OCI-LY3 (cell line): ENCODE measurements around the gene UBN1.

ENCODE experiments used
- H2AFZ ChIP-seq: fragments of 200-600, 300-600 bp; shearing (Covaris generic); 2 replicates; pipeline ENCODE4 v1.6.0; 2014; ENCODE audit warnings: antibody characterized with exemption, low read depth, low read length
- H3K27ac ChIP-seq: fragments of 200-600, 300-600 bp; sonication (generic); 2 replicates; pipeline ENCODE4 v1.5.1; 2014; ENCODE audit warnings: mild to moderate bottlenecking, low read length, moderate library complexity, mixed read lengths
- H3K27me3 ChIP-seq: fragments of 200-600, 300-600 bp; sonication (generic); 2 replicates; pipeline ENCODE4 v1.6.1; 2014; ENCODE audit warnings: low read depth, low read length, mixed read lengths
- H3K36me3 ChIP-seq: fragments of 200-600, 300-600 bp; sonication (generic); replicated peaks from 2 replicates; pipeline ENCODE3; 2014; ENCODE audit warnings: low read depth, low read length, mixed read lengths
- H3K4me1 ChIP-seq: fragments of 300-600, 200-600 bp; sonication (generic); 2 replicates; pipeline ENCODE4 v1.6.1; 2014; ENCODE audit warnings: low read length, mixed read lengths
- H3K4me2 ChIP-seq: fragments of 200-600, 300-600 bp; sonication (generic); 2 replicates; pipeline ENCODE4 v1.6.1; 2014; ENCODE audit warnings: low read length, mixed read lengths
- H3K4me3 ChIP-seq: fragments of 300-600, 200-600 bp; sonication (generic); 2 replicates; pipeline ENCODE4 v1.5.1; 2014; ENCODE audit warnings: antibody characterized with exemption, mild to moderate bottlenecking, low read length, moderate library complexity
- H3K79me2 ChIP-seq: fragments of 300-600, 200-600 bp; shearing (Covaris generic); 2 replicates; pipeline ENCODE4 v1.6.1; 2014; ENCODE audit warnings: mild to moderate bottlenecking, low read length, mixed read lengths
- H3K9ac ChIP-seq: fragments of 300-600, 200-600 bp; shearing (Covaris generic); 2 replicates; pipeline ENCODE4 v1.6.0; 2014; ENCODE audit warnings: mild to moderate bottlenecking, low read length, moderate library complexity
- H3K9me3 ChIP-seq: fragments of 200-600, 300-600 bp; shearing (Covaris generic); 2 replicates; pipeline ENCODE4 v1.6.1; 2014; ENCODE audit warnings: low read length, mixed read lengths; ENCODE audit not compliant: insufficient read depth
- H4K20me1 ChIP-seq: fragments of 200-600, 300-600 bp; sonication (generic); 2 replicates; pipeline ENCODE4 v1.6.1; 2016; ENCODE audit warnings: low read length, mixed read lengths; ENCODE audit not compliant: insufficient read depth
- EZH2phosphoT487 ChIP-seq: fragments of 200-600 bp; shearing (Covaris generic); IDR thresholded peaks from 2 replicates; pipeline ENCODE4 v1.6.1; 2018; ENCODE audit warnings: antibody characterized with exemption, mixed run types, low read depth
- TF ChIP-seq, protein P1 (sequence below): fragments of 200-600, 300-600 bp; sonication (generic); IDR thresholded peaks from 2 replicates; pipeline ENCODE4 v1.5.1; 2014; ENCODE audit warnings: antibody characterized with exemption, low read length, low read depth

The UBN1 gene

DNA sequence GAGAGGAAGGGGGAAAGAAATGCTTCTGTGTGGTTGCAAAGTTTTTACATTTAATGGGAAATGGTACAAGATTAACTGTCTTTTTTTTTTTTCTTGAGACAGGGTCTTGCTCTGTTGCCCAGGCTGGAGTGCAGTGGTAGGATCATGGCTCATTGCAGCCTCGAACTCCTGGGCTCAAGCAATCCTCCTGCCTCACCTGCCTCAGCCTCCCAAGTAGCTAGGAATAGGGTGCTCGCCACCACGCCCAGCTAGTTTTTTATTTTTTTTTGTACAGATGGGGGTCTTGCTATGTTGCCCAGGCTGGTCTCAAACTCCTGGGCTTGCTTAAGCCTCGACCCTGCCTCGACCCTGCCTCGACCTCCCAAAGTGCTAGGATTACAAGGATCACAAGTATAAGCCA is 41.0 kb upstream of the UBN1 start:
- Histone ChIP-seq H3K9me3 (no peaks in the 10 kb centered on the region), H3K36me3 (peaks cover 14% of the 10 kb centered on the region)
- TF ChIP-seq, protein P1, sequence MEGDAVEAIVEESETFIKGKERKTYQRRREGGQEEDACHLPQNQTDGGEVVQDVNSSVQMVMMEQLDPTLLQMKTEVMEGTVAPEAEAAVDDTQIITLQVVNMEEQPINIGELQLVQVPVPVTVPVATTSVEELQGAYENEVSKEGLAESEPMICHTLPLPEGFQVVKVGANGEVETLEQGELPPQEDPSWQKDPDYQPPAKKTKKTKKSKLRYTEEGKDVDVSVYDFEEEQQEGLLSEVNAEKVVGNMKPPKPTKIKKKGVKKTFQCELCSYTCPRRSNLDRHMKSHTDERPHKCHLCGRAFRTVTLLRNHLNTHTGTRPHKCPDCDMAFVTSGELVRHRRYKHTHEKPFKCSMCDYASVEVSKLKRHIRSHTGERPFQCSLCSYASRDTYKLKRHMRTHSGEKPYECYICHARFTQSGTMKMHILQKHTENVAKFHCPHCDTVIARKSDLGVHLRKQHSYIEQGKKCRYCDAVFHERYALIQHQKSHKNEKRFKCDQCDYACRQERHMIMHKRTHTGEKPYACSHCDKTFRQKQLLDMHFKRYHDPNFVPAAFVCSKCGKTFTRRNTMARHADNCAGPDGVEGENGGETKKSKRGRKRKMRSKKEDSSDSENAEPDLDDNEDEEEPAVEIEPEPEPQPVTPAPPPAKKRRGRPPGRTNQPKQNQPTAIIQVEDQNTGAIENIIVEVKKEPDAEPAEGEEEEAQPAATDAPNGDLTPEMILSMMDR = no peak
- TF ChIP-seq EZH2phosphoT487 = no peak

DNA sequence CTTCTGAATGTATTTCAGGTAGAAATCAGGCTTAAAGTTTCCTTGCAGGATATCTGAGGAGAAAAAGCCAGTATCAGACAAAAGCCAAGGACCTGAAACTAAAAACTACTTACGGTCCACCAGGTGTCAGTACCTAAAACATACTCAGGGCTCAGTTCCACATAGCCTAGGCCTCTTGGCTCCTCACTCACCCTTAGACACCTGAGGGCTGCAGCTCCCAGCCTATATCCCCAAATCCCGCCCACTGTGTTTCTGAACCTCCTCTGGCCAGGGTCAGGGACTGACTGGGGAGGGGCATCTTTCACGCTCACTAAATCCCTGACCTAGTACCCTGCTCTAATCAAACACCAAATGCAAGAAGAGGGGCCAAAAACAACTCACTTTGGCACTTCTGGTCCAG is 36.0 kb upstream of the UBN1 start:
- Histone ChIP-seq H3K27me3 (no peaks in the 10 kb centered on the region), H3K4me2 (no peak overlapping the region), H3K9ac (no peak overlapping the region), H3K4me3 (no peak overlapping the region), H3K27ac (no peak overlapping the region), H2AFZ (no peak overlapping the region), H4K20me1 (no peaks in the 10 kb centered on the region), H3K36me3 (peaks cover 43% of the 10 kb centered on the region), H3K9me3 (no peaks in the 10 kb centered on the region), H3K79me2 (no peaks in the 10 kb centered on the region), H3K4me1 (no peaks in the 10 kb centered on the region)
- TF ChIP-seq, protein P1 = no peak
- no peak for TF ChIP-seq EZH2phosphoT487

More for the DNA sequence above, 41.0 kb upstream of the UBN1 start:
- H4K20me1 ChIP-seq = no peaks in the 10 kb centered on the region
- H3K4me1 ChIP-seq = peaks cover 15% of the 10 kb centered on the region
- no peak overlapping the region for H3K4me2 ChIP-seq
- no peaks in the 10 kb centered on the region for H3K79me2 ChIP-seq
- no peak overlapping the region for H3K9ac ChIP-seq
- H3K27ac ChIP-seq = no peak overlapping the region
- H3K27me3 ChIP-seq = no peaks in the 10 kb centered on the region
- no peak overlapping the region for H2AFZ ChIP-seq
- no peak overlapping the region for H3K4me3 ChIP-seq

DNA sequence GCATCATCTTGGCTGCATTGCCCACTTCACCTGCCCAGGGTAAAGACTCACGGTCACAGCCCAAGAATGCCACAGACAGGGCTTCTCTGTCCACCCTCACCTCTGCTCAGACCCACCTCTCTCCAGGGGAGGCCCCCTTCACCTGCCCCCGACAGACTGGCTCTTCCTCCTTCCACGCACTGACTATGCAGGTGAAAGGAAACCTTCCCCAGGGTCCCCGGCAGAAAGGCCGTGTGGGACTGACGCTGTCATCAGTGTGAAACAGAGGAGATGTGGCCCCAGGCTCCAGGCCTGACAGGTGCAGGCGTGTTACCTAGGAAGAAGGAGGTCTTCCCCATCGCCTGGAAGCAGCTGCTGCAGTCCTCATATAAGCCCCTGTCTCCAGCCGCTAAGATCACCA is 35.5 kb upstream of the UBN1 start:
- H3K9ac ChIP-seq = no peak overlapping the region
- no peaks in the 10 kb centered on the region for H3K79me2 ChIP-seq
- no peak overlapping the region for H2AFZ ChIP-seq
- no peak overlapping the region for H3K4me3 ChIP-seq
- no peaks in the 10 kb centered on the region for H3K27me3 ChIP-seq
- TF ChIP-seq, protein P1 = no peak
- no peaks in the 10 kb centered on the region for H3K9me3 ChIP-seq
- peaks cover 45% of the 10 kb centered on the region for H3K36me3 ChIP-seq
- H3K27ac ChIP-seq = no peak overlapping the region
- H4K20me1 ChIP-seq = no peaks in the 10 kb centered on the region
- H3K4me2 ChIP-seq = no peak overlapping the region
- H3K4me1 ChIP-seq = no peaks in the 10 kb centered on the region

DNA sequence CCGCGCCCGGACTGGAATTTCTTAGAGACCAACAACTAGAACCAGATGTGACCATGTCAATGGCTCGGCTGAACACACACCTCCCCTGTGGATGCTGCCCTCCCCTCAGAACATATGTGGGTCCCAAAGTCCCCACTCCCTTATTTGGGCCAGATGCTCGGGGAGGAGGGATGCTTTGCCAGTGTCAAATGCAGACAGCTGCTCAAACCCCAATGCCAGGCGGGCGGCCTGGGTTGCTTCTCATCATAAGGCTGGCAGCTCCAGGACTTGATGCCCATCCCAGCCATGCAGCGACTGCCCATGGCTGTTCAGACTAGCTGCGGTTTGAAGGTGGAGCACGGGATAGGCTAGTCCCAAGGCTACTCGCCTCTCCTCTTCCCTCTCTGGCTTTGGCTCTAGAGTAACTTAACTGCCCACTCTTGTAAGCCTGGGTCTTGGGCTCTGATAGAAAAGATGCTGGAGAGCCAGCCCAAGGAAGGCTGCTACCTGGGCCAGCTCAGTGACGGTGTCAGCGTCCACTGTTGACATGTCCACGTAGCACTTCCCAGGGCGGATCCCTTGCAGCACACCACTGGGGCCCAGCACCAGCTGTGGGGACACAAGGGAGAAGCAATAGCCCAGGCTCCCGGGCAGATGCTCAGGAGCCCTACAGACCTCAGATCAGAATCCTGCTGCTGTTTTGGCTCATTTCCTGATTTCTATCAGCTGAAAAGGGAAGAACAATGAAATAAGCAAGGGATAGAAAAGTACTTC is 33.9 kb upstream of the UBN1 start:
- Histone ChIP-seq H4K20me1 (no peaks in the 10 kb centered on the region), H3K79me2 (no peaks in the 10 kb centered on the region), H3K4me2 (no peak overlapping the region), H3K9me3 (no peaks in the 10 kb centered on the region), H2AFZ (no peak overlapping the region), H3K27me3 (no peaks in the 10 kb centered on the region), H3K27ac (no peak overlapping the region), H3K4me3 (no peak overlapping the region), H3K9ac (no peak overlapping the region), H3K36me3 (peaks cover 47% of the 10 kb centered on the region), H3K4me1 (no peaks in the 10 kb centered on the region)
- TF ChIP-seq EZH2phosphoT487 = no peak
- TF ChIP-seq, protein P1 = no peak
